Stimulated activated CD4-positive, alpha-beta T cell treated with anti-CD3 and anti-CD28 coated beads, Interleukin-1b, Interleukin-23, amount 100 ng/mL, for 48 hours (primary cell): ENCODE measurements around the gene NCLN.
"Not testable (repeated sequence)": the region's sequence is repeated elsewhere in the genome, so short reads cannot be mapped to it uniquely, and the experiment has no call there.

Experiments used
- DNase-seq: peaks from one replicate; pipeline ENCODE4 v3.0.0-alpha.2; 2020

NCLN gene

GRCh38 chr19:3201911-3202310 is 16.2 kb downstream of the NCLN start:
- DNase-seq: no peak

GRCh38 chr19:3202346-3202745 is 16.6 kb downstream of the NCLN start:
- no peak for DNase-seq

GRCh38 chr19:3202895-3203294 is 17.2 kb downstream of the NCLN start:
- DNase-seq: not testable (repeated sequence)

GRCh38 chr19:3203805-3204645 is 18.3 kb downstream of the NCLN start:
- no peak for DNase-seq

GRCh38 chr19:3204646-3205275 is 19.0 kb downstream of the NCLN start:
- DNase-seq: no peak

GRCh38 chr19:3206216-3206953 is 20.7 kb downstream of the NCLN start:
- DNase-seq: no peak

- no peak for DNase-seq
These were observed 21.9 kb downstream of the NCLN start for GRCh38 chr19:3207461-3208242.

- DNase-seq: no peak
These were observed 22.8 kb downstream of the NCLN start for GRCh38 chr19:3208317-3209207.

GRCh38 chr19:3210347-3211017 is 24.8 kb downstream of the NCLN start:
- peak; percentile 69 for DNase-seq

GRCh38 chr19:3211191-3211590 is 25.5 kb downstream of the NCLN start:
- DNase-seq: no peak

- no peak for DNase-seq
These were observed 27.4 kb downstream of the NCLN start for GRCh38 chr19:3213159-3213558.

GRCh38 chr19:3216874-3217273 is 31.1 kb downstream of the NCLN start:
- no peak for DNase-seq

GRCh38 chr19:3220576-3220975 is 34.8 kb downstream of the NCLN start:
- no peak for DNase-seq

GRCh38 chr19:3221576-3221975 is 35.8 kb downstream of the NCLN start:
- DNase-seq: not testable (repeated sequence)

GRCh38 chr19:3222709-3223108 is 37.0 kb downstream of the NCLN start:
- no peak for DNase-seq

GRCh38 chr19:3224346-3225168 is 38.8 kb downstream of the NCLN start, which contains the start of gene CELF5:
Gene CELF5 (plus strand): TSS chr19:3224661. CDS start chr19:3224740, 79 bp downstream.
- peak; percentile 42 for DNase-seq

GRCh38 chr19:3225169-3225485 is 39.4 kb downstream of the NCLN start:
- DNase-seq: no peak

GRCh38 chr19:3225677-3226093 is 40.0 kb downstream of the NCLN start:
- DNase-seq: no peak

- no peak for DNase-seq
These were observed 41.4 kb downstream of the NCLN start for GRCh38 chr19:3227054-3227626.

GRCh38 chr19:3229346-3229743 is 43.6 kb downstream of the NCLN start:
- DNase-seq: no peak
